ENCODE results near the gene OSBPL2.

The OSBPL2 gene

GRCh38 chr20:62222972-62223371, 15.3 kb upstream of the OSBPL2 start:
- no peak for DNase-seq

- no peak for DNase-seq
These were observed 14.8 kb upstream of the OSBPL2 start for GRCh38 chr20:62223571-62223970.

GRCh38 chr20:62224113-62224855, 14.0 kb upstream of the OSBPL2 start:
- DNase-seq = no peak

GRCh38 chr20:62225026-62225425, 13.3 kb upstream of the OSBPL2 start:
- no peak for DNase-seq

GRCh38 chr20:62225820-62226635, 12.3 kb upstream of the OSBPL2 start:
- DNase-seq = no peak

- DNase-seq = no peak
These were observed 11.4 kb upstream of the OSBPL2 start for GRCh38 chr20:62226707-62227590.

GRCh38 chr20:62227591-62227976, 10.7 kb upstream of the OSBPL2 start:
- no peak for DNase-seq

GRCh38 chr20:62227977-62228958, 10.1 kb upstream of the OSBPL2 start:
- DNase-seq = no peak

GRCh38 chr20:62228982-62229545, 9.3 kb upstream of the OSBPL2 start:
- no peak for DNase-seq

GRCh38 chr20:62229667-62230066, 8.7 kb upstream of the OSBPL2 start:
- no peak for DNase-seq

GRCh38 chr20:62230276-62230675, 8.0 kb upstream of the OSBPL2 start:
- no peak for DNase-seq

- DNase-seq = no peak
These were observed 7.6 kb upstream of the OSBPL2 start for GRCh38 chr20:62230696-62231095.

- DNase-seq = no peak
These were observed 7.0 kb upstream of the OSBPL2 start for GRCh38 chr20:62231292-62231691.

GRCh38 chr20:62232194-62232593, 6.1 kb upstream of the OSBPL2 start:
- no peak for DNase-seq

GRCh38 chr20:62232770-62233645, 5.3 kb upstream of the OSBPL2 start:
- DNase-seq = no peak

GRCh38 chr20:62233684-62234083, 4.6 kb upstream of the OSBPL2 start:
- DNase-seq = no peak

GRCh38 chr20:62234339-62234738, 4.0 kb upstream of the OSBPL2 start:
- DNase-seq = no peak

- DNase-seq = no peak
These were observed 3.1 kb upstream of the OSBPL2 start for GRCh38 chr20:62235001-62235776.

GRCh38 chr20:62235777-62236157, 2.6 kb upstream of the OSBPL2 start:
- DNase-seq = no peak

- DNase-seq = no peak
These were observed 2.1 kb upstream of the OSBPL2 start for GRCh38 chr20:62236200-62236599.

Measured in activated CD8-positive, alpha-beta memory T cell treated with anti-CD3 and anti-CD28 coated beads for 24 hours (primary cell).